Stimulated activated naive B cell treated with anti-CD40 and anti-IgM and Interleukin-4, amounts not matched to agents 10 μg/mL and 1 μg/mL and 100 μg/mL, for 72 hours (primary cell): ENCODE data around the gene DGAT2.

ENCODE experiments used
- ATAC-seq, 2 donors: fragments of 150-1000 bp; cut with Tn5 transposase; replicated peaks; 2 replicates each; pipeline ENCODE4 v1.10.0; 2021; ENCODE audit warnings: moderate library complexity in 1 of 2
- DNase-seq: peaks from one replicate; pipeline ENCODE4 v3.0.0; 2021
- H3K27ac Mint-ChIP-seq: one replicate; pipeline ENCODE4 v1.8.0; 2022; ENCODE audit warnings: mild to moderate bottlenecking, mixed read lengths
- H3K27me3 Mint-ChIP-seq, 2 donors: one replicate each; pipeline ENCODE4 v1.8.0; 2022; ENCODE audit warnings: mixed read lengths in 2 of 2
- H3K36me3 Mint-ChIP-seq, 2 donors: one replicate each; pipeline ENCODE4 v1.8.0; 2022; ENCODE audit warnings: mixed read lengths in 2 of 2, mild to moderate bottlenecking in 1 of 2
- H3K4me1 Mint-ChIP-seq, 2 donors: one replicate each; pipeline ENCODE4 v1.8.0; 2022; ENCODE audit warnings: mixed read lengths in 2 of 2, mild to moderate bottlenecking in 1 of 2
- H3K4me3 Mint-ChIP-seq, 2 donors: one replicate each; pipeline ENCODE4 v1.8.0; 2022; ENCODE audit warnings: mild to moderate bottlenecking in 2 of 2, mixed read lengths in 2 of 2, moderate library complexity in 1 of 2
- H3K9me3 Mint-ChIP-seq, 2 donors: one replicate each; pipeline ENCODE4 v1.8.0; 2022; ENCODE audit warnings: mixed read lengths in 2 of 2, mild to moderate bottlenecking in 1 of 2

The DGAT2 gene, protein sequence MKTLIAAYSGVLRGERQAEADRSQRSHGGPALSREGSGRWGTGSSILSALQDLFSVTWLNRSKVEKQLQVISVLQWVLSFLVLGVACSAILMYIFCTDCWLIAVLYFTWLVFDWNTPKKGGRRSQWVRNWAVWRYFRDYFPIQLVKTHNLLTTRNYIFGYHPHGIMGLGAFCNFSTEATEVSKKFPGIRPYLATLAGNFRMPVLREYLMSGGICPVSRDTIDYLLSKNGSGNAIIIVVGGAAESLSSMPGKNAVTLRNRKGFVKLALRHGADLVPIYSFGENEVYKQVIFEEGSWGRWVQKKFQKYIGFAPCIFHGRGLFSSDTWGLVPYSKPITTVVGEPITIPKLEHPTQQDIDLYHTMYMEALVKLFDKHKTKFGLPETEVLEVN

GRCh38 chr11:75768112-75768908 is at the start of gene DGAT2:
Gene DGAT2, plus strand, starts transcription at chr11:75768778. Its CDS starts 214 bp downstream, at chr11:75768992.
- H3K9me3 Mint-ChIP-seq, result no peaks in the 10 kb centered on the region
- H3K27ac Mint-ChIP-seq, result peak within 1 kb of the TSS; percentile 97
- peak; percentile 76 to 83 for ATAC-seq
- DNase-seq, result peak; percentile 78
- H3K36me3 Mint-ChIP-seq, result peaks cover 0 to 9% of the 10 kb centered on the region in 2 donors
- H3K4me3 Mint-ChIP-seq, result peak within 1 kb of the TSS; percentile 80 to 82
- H3K27me3 Mint-ChIP-seq, result peaks cover 0 to 6% of the 10 kb centered on the region in 2 donors
- peaks cover 47 to 54% of the 10 kb centered on the region in 2 donors for H3K4me1 Mint-ChIP-seq

GRCh38 chr11:75719340-75720239 is 49.0 kb upstream of the DGAT2 start:
- peak overlapping the region; percentile 37 for H3K27ac Mint-ChIP-seq
- H3K27me3 Mint-ChIP-seq, result peaks cover 8 to 15% of the 10 kb centered on the region in 2 donors
- peaks cover 12 to 14% of the 10 kb centered on the region in 2 donors for H3K4me1 Mint-ChIP-seq
- H3K36me3 Mint-ChIP-seq, result no peaks in the 10 kb centered on the region
- H3K9me3 Mint-ChIP-seq, result no peaks in the 10 kb centered on the region
- H3K4me3 Mint-ChIP-seq, result no peak overlapping the region
- no peak for ATAC-seq
- DNase-seq, result no peak

DNA sequence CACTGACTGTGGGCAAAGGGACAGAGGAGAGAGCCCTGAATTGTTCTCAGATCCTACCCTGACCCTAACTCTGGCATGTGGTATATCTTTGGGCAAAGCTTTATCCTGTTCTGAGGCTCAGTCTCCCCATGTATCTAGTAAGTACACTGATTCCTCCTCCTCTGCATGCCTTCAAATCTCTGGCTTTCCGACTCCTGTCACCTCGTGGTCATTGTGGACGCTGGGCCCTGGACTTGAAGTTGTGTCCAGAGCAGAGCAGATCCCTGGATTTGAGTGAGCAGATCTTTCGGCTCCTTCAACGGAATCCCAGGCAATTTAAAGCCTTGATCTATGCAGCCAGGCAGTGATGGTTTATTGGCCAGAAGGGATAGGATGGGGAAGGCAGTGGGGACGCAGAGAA is 47.9 kb upstream of the DGAT2 start:
- H3K27ac Mint-ChIP-seq, result no peak overlapping the region
- ATAC-seq (no peak), DNase-seq (no peak)
- H3K4me3 Mint-ChIP-seq, result no peak overlapping the region
- H3K36me3 Mint-ChIP-seq, result no peaks in the 10 kb centered on the region
- peaks cover 8 to 15% of the 10 kb centered on the region in 2 donors for H3K27me3 Mint-ChIP-seq
- no peaks in the 10 kb centered on the region for H3K9me3 Mint-ChIP-seq
- peaks cover 12 to 14% of the 10 kb centered on the region in 2 donors for H3K4me1 Mint-ChIP-seq

GRCh38 chr11:75721852-75722668 is 46.5 kb upstream of the DGAT2 start:
- Mint-ChIP-seq H3K9me3 (no peaks in the 10 kb centered on the region), H3K4me3 (no peak overlapping the region), H3K27me3 (peaks cover 0 to 6% of the 10 kb centered on the region in 2 donors), H3K36me3 (no peaks in the 10 kb centered on the region), H3K4me1 (peaks cover 10 to 12% of the 10 kb centered on the region in 2 donors), H3K27ac (no peak overlapping the region)
- DNase-seq, result no peak
- ATAC-seq, result no peak

DNA sequence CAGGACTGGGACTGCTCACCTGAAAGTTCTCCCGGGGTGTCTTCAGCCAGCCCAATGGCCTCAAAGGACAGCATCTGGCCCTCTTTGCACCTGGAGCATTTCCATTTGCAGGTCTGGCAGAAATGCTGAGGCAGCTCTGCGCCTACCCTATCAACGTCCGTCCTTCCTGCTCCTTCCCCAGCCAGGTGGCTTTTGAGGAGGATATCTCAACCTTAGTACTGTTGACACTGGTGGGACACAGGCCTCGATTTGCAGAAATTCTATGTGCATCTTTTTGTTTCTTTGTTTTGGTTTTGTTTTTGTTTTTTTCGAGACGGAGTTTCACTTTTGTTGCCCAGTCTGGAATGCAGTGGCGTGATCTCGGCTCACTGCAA is 45.9 kb upstream of the DGAT2 start:
- no peak overlapping the region for H3K27ac Mint-ChIP-seq
- no peaks in the 10 kb centered on the region for H3K36me3 Mint-ChIP-seq
- H3K4me3 Mint-ChIP-seq, result no peak overlapping the region
- no peak for DNase-seq
- peaks cover 9 to 10% of the 10 kb centered on the region in 2 donors for H3K4me1 Mint-ChIP-seq
- no peak for ATAC-seq
- no peaks in the 10 kb centered on the region for H3K9me3 Mint-ChIP-seq
- H3K27me3 Mint-ChIP-seq, result peaks cover 0 to 5% of the 10 kb centered on the region in 2 donors

GRCh38 chr11:75725547-75726320 is 42.8 kb upstream of the DGAT2 start:
- Mint-ChIP-seq H3K27ac (no peak overlapping the region), H3K4me3 (no peak overlapping the region), H3K4me1 (peaks cover 0 to 2% of the 10 kb centered on the region in 2 donors), H3K27me3 (no peaks in the 10 kb centered on the region), H3K36me3 (no peaks in the 10 kb centered on the region), H3K9me3 (no peaks in the 10 kb centered on the region)
- ATAC-seq (no peak), DNase-seq (no peak)

- no peaks in the 10 kb centered on the region for H3K4me1 Mint-ChIP-seq
- H3K9me3 Mint-ChIP-seq, result no peaks in the 10 kb centered on the region
- H3K27ac Mint-ChIP-seq, result no peak overlapping the region
- DNase-seq, result no peak
- H3K27me3 Mint-ChIP-seq, result peaks cover 9 to 10% of the 10 kb centered on the region in 2 donors
- ATAC-seq, result no peak
- no peaks in the 10 kb centered on the region for H3K36me3 Mint-ChIP-seq
- H3K4me3 Mint-ChIP-seq, result no peak overlapping the region
Observed at GRCh38 chr11:75728992-75729391, 39.6 kb upstream of the DGAT2 start.

GRCh38 chr11:75731095-75731494 is 37.5 kb upstream of the DGAT2 start:
- no peaks in the 10 kb centered on the region for H3K9me3 Mint-ChIP-seq
- no peaks in the 10 kb centered on the region for H3K36me3 Mint-ChIP-seq
- H3K27ac Mint-ChIP-seq, result no peak overlapping the region
- no peak overlapping the region for H3K4me3 Mint-ChIP-seq
- peaks cover 13 to 16% of the 10 kb centered on the region in 2 donors for H3K27me3 Mint-ChIP-seq
- ATAC-seq, result no peak
- DNase-seq, result no peak
- H3K4me1 Mint-ChIP-seq, result no peaks in the 10 kb centered on the region

DNA sequence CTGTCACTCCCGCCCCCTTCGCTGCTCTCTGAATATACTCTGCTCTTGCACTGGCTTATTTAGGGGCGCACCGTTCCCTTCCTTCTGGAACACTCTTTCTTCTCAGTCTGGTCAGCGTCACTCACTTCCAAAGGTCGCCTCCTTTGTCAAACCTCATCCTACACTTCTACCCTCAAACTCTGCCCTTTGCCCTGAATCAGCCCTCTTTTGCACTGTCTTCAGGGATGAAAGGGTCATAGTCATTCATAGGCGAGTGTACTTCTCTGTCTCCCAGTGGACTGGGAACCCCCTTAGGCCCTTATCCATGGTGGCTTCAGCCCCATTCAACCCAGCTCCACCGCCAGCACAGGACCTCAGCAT is 35.5 kb upstream of the DGAT2 start:
- ATAC-seq, result no peak
- Mint-ChIP-seq H3K27ac (no peak overlapping the region), H3K27me3 (peaks cover 17 to 21% of the 10 kb centered on the region in 2 donors), H3K36me3 (no peaks in the 10 kb centered on the region), H3K4me3 (no peak overlapping the region), H3K4me1 (no peaks in the 10 kb centered on the region), H3K9me3 (no peaks in the 10 kb centered on the region)
- no peak for DNase-seq

DNA sequence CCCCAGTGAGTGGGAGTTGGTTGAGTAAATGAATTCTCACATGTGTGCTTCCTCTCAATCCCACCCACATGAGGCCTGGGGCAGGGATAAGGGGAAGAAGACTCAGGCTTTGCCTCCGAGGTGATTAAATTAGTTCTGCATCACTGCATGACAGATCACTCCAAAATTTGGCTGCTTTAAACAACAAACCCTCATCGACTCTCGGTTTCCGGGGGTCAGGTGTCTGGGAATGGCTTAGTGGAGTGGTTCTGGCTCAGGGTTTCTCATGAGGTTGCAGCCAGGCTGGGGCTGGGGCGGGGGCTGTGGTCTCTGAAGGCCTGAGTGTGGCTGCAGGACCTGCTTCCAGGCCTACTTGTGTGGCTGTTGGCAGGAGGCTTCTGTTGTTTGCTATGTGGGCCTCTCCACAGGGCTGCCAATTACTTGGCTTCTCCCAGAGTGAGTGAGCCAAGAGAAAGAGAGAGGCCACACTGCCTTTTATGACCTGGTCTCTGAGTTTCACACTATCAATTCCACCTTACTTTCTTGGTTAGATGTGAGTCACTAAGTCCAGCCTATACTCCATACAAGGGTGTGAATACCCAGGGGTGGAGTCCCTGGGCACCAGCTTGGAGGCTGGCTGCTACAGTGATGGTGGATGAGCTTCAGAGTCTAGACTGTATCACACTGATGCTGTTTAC is 35.0 kb upstream of the DGAT2 start:
- peaks cover 17 to 21% of the 10 kb centered on the region in 2 donors for H3K27me3 Mint-ChIP-seq
- DNase-seq (no peak), ATAC-seq (peak; percentile 41 to 64)
- H3K9me3 Mint-ChIP-seq, result no peaks in the 10 kb centered on the region
- H3K4me3 Mint-ChIP-seq, result no peak overlapping the region
- H3K36me3 Mint-ChIP-seq, result no peaks in the 10 kb centered on the region
- no peak overlapping the region for H3K27ac Mint-ChIP-seq
- H3K4me1 Mint-ChIP-seq, result no peaks in the 10 kb centered on the region

- Mint-ChIP-seq H3K4me3 (no peak overlapping the region), H3K9me3 (no peaks in the 10 kb centered on the region)
Observed at GRCh38 chr11:75734491-75735180, 33.9 kb upstream of the DGAT2 start.

DNA sequence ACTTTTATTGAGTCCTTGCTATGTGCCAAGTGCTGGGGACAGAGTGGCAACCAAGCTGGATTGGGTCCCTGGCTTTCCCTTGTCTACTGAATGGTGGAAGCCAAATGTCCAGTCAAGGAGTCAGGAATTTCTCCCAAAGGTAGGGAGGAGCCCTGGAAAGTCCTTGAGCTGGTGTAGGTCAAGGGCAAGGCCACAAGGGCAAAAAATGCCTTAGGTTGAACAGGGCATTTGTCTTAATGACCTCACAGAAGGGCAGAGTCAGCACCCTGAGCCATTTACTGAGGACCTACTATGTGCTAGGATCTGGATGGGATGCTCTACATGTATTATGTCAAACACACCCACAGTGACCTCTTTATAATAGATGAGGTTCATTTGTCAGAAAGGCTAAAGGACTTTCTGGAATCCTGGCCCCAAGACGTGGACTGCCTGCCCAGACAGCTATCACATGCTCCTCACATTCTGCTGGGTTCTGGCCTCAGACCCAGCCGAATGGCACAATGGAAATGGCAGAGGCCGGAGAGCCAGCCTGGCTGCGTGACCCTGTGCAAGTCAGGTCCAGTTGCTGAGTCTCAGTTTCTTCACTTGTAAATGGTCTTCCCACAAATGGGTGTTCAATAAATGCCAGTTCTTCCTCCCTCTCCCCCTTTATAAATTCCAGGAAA is 33.3 kb upstream of the DGAT2 start:
- DNase-seq, result no peak
- Mint-ChIP-seq H3K9me3 (no peaks in the 10 kb centered on the region), H3K27me3 (peaks cover 21 to 22% of the 10 kb centered on the region in 2 donors), H3K4me3 (no peak overlapping the region), H3K27ac (no peak overlapping the region), H3K4me1 (no peaks in the 10 kb centered on the region), H3K36me3 (no peaks in the 10 kb centered on the region)
- ATAC-seq, result no peak

More at GRCh38 chr11:75734491-75735180, 33.9 kb upstream of the DGAT2 start:
- Mint-ChIP-seq H3K27ac (peak overlapping the region; percentile 1), H3K36me3 (no peaks in the 10 kb centered on the region), H3K4me1 (no peaks in the 10 kb centered on the region), H3K27me3 (peaks cover 21 to 22% of the 10 kb centered on the region in 2 donors)
- no peak for DNase-seq
- ATAC-seq, result no peak
